HG03066 (cell line): Measurements from ENCODE around the gene USP20.
"Not testable (repeated sequence)": the region's sequence is repeated elsewhere in the genome, so short reads cannot be mapped to it uniquely, and the experiment has no call there.

Experiments used
- ATAC-seq: cut with Tn5 transposase; IDR thresholded peaks from one replicate; pipeline ENCODE4 v1.9.1; 2021; ENCODE audit warnings: low read depth; ENCODE audit not compliant: unreplicated experiment

The USP20 gene

DNA sequence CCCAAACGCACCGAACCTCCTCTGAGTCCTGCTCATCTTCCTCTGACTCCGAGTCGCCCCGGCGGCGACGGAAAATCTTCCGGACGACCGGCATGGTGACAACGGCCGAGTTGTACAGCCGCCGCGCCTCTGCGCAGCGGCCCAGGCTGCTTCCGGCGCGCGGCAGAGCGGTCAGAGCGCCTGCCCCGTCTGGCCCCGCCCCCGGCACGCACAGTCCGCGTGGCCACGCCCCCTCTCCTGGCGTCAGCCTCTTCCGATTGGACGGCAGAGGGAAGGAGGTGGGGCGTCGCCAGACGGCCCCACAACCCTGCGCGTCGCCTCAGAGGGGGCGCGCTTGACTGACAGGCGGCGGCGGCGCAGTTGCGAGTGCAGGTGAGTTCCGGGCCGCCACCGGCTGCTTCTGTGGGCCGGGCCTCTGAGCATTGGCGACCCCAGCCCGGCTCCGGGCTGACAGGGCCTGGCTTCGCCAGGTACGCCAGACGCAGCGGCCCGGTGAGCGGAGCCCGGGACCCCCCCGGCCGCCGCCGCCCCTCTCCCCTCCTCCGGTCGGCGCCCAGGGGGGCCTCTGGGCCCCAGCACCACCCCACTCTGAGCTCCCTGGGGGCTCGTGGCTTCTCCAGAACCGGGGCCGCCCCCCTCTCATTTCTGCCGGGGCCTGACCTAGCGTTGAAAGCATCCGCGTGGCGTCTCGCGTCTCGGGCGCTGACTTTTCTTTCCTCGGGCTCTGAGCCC is at the start of gene USP20, which contains the start of gene C9orf78:
TSS of gene USP20 (plus strand) at position 331 of the 732 bp plus-strand sequence. CDS start 17,098 bp downstream, outside the sequence.
TSS of gene C9orf78 (minus strand) at position 148 of the 732 bp plus-strand sequence. CDS start at position 94, 54 bp downstream.
- ATAC-seq = peak; percentile 83

DNA sequence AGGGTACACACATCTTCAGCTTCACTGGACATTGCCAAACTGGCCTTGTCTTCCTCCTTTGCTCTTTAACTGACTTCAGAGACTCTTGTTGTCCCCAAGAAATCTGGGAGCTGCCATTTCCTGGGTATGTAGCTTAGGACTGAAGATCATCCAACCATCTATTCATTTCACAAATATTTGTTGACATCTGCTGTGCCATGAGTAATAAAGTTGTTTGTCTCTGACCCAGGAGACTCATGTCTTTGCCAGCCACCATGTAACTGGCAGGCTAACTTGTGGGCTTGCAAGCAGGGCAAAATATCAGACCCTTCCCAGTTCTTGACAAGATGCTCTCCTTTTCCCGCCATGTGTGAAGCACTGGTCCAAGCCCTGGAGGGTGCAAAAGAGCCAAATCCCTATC is 49.4 kb upstream of the USP20 start:
- ATAC-seq = no peak

DNA sequence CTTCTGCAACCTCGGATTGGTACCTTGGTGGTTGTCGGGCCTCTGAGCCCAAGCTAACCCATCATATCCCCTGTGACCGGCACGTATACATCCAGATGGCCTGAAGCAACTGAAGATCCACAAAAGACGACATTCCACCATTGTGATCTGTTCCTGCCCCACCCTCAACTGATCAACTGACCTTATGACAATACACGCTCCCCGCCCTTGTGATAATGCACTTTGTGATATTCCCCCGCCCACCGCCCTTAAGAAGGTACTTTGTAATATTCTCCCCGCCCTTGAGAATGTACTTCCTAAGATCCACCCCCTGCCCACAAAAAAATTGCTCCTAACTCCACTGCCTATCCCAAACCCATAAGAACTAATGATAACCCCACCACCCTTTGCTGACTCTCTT is 48.8 kb upstream of the USP20 start:
- ATAC-seq = no peak

DNA sequence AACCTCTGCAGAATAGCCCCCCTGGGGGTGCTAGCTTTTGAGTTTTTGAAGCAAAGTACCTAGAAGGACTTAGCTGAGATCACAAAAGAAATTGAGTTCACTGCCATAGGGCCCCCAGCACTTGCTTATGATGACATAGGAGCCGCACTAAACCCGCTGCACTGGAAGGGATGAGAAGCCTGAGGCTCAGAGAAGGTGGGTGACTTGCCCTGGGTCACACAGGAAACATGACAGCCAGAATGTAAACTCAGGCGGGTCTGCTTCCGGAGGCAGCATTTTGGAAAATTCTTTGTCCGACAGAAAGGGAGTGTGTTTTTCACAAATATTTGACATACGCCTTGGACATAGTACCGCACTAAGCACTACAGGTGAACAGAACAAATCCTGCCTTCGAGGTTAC is 40.7 kb upstream of the USP20 start:
- no peak for ATAC-seq

DNA sequence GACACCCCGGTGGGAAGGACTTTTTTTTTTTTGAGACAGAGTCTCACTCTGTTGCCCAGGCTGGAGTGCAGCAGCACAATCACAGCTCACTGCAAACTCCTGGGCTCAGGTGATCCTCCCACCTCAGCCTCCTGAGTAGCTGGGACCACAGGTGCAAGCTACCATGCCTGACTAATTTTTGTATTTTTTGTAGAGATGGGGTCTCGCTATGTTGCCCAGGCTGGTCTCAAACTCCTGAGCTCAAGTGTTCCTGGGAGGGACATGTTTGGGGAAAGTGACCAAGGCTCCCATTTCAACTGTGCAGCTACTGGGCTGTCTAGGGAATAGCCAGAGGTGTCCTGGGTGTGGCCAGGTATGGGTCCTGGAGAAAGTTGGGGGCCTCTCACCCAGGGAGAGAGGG is 39.2 kb upstream of the USP20 start:
- ATAC-seq = not testable (repeated sequence)

DNA sequence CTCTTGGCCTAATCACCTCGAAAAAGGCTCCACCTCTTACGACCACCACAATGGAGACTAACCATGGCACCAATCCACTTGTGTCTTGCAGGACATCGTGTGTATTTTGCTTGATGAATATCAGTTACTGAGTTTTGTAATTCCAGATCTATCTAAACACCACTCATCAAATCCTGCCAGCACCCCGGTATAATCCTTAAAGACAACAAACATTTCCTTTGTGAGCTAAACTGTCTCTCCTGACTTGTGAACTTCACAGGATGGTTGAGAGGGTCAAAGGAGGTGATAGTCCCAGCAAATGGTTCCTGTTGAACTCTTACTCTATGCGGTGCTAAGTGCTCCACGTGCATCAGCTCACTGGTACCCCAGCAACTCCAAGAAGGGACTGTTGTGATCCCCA is 36.3 kb upstream of the USP20 start:
- no peak for ATAC-seq

DNA sequence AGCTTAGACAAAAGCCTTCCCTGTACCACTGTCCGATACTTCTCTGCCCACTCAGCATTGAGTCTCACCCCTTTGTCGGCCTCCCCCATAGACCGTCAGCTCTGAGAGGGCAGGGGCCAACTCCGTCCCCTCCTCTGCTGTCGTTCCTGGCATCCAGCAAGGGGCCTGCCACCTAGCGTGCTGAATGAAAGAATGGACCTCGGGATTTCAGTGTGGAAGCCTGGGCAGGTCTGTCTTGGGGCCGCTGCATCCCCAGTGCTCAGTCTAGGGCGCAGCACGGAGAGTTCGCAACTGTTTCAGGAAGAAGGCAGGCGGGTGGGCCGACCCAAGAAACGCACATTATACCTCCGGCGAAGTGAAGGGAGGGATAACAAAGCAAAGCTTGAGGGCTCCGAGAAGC is 33.8 kb upstream of the USP20 start:
- ATAC-seq = no peak

DNA sequence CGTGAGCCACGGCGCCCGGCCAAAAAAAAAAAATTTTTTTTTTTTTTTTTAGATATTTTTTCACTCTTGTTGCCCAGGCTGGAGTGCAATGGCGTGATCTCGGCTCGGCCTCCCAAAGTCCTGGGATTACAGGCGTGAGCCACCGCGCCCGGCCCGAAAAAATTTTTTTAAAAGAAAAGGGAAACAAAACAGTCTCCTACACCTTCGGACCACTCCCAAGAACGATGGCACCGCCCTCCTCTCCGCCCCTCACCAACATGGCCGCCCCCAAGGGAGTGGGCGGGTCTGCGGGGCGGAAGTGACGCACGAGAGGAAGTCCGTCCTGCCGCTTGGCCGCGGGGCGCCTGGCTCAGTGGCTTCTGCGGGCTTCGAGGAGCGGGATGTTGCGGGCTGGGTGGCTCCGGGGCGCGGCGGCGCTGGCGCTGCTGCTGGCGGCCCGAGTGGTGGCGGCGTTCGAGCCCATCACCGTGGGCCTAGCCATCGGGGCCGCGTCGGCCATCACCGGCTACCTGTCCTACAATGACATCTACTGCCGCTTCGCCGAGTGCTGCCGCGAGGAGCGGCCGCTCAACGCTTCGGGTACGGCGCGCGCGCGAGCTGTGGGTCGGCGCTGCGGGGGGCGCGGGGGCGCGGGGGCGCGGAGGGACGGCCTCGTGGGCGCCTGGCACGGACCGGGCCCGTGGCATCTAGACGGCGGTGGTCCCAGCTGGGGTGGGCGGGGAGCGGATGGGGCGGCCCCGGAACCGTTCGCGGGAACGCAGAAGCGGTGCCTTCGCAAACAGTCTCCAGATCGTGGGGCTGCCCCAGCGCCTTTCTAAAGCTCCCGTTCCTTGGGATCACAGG is 32.2 kb upstream of the USP20 start, which contains the start of gene TOR1B:
TSS of gene TOR1B (plus strand) at position 352 of the 843 bp plus-strand sequence. CDS start at position 381, 29 bp downstream.
- peak; percentile 87 for ATAC-seq

DNA sequence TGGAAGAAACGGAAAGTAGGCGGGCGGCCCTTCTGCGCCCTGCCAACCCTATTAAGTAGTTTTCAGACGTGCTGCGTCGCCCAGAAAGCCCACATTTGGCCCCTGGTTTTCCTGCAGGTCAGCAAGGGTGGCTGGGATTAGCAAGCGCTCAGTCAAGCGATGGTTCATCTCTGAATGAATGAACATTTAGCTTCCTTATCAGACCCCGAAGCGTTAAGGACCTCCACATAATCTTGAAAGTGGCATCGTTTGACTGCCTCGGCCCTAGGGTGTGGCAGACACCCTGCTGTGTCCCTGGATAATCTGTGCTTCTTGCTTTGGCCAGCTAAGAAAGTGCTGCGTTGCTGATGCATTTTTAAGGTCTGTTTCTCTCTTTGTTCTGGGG is 31.6 kb upstream of the USP20 start:
- ATAC-seq = no peak

DNA sequence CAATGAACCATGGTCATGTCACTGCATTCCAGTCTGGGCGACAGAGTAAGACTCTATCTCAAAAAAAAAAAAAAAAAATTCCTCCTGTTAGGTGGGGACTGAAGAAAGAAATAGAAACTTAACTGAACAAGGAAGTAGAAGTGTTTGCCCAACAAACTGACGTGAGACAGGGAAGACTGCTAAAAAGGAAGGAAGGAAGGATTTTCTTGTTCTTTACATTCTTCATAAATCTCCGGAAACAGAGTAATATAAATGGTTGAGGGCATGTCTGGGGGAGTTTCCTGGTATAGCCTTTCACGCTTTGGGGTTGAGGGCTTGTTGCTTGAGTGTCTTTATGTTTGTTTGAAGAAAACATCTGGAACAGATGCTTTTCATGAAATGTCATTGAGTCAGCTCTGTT is 29.2 kb upstream of the USP20 start:
- no peak for ATAC-seq

DNA sequence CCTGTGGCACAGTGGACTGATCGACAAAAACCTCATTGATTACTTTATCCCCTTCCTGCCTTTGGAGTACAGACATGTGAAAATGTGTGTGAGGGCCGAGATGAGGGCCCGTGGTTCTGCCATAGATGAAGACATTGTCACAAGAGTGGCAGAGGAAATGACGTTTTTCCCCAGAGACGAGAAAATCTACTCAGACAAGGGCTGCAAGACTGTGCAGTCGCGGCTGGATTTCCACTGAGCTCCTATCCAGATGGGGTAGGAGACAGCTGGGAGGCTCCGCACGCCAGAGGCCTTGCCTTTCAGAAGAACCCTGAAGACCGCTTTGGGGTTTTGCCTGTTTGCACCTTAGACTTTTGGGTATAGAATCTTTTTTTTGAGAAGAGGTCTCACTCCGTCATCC is 25.9 kb upstream of the USP20 start:
- no peak for ATAC-seq

DNA sequence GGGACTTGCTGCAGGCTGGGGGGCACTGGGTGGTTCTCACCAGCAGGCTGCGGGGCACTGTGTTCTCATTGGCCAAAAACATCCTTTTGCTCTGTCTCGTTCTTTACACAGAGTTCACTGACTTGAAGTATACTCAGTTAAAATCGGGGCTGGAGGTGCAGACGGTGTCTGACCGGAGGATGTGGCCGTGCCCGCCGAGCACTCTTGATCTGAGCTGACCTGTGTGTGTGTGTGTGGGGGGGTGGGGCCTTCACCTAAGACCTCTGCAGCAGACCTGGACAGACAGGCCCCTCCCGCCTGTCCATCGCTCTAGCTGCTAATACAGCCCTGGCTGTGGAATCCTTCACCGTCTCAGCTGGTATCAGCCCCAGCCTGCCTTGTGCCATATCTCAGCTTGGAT is 25.1 kb upstream of the USP20 start:
- ATAC-seq = no peak

DNA sequence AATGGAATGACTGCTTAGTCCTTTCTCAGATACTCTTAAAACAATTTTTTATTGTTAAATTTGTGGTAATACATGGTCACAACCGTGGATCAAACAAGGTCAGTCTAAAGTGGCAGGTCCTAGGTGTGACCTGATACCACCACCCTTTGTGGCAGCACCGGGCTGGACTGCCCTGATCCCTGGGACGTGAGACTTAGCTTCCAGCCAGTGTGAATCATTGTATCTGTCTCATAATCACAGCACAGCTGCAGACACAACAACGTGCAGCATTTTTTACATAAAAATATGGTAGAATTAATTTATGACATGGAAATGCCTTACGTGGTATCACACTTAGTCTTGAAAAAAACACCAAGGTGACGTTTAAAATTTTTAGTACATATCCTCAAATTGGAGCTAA is 24.5 kb upstream of the USP20 start:
- ATAC-seq = no peak

DNA sequence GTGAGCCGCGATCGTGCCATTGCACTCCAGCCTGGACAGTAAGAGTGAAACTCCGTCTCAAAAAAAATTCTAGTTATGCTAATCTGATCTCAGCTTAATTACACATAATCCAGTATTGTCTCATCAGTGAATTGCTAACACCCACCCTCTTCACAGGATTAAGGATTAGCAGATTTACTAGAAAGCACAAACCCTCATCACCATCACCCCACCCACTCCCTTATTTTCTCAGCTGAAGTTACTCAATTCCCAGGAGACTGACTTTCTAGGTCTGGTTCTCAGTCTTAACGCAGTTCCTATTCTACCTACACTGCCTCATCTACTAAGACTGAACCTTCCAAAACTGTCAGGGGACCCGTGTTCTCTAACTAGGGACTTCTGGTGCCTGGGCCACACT is 23.3 kb upstream of the USP20 start:
- no peak for ATAC-seq

DNA sequence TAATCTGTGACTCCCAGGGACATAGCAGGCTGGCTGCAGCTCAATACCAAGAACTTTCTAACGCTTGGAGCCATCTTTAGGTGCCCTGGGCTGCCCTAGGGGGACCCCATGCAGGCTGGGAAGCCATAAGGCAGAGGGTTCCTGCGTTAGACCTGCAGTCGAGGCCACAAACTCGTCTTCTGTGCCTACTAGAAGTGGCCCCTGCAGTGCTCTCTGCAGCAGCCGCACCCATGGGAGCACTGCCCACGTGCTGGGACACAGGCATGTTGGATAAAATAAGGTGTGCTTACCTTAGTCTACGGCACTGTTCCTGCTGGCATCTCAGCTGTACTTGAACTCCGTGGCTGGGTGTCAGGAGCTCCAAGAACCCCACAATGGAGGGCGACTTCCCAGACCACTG is 22.9 kb upstream of the USP20 start:
- no peak for ATAC-seq

DNA sequence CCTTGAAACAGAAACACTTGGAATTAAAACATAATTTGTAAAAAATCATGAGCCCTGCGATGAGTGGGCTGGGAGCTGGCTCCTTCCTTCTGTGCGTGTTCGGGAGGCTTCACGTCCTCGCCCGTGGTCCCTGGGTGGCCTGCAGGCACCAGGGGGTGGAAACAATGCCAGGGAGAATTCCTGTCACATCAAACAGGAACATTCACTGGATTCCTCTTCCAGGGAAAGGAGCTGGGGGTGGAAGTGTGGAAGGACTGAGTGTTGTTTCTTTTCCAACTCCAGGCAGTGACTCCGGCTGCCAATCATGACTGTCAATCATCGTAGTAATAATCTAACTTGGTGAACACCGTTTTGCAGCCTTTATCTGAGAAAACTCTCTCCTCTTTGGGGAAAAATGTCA is 21.6 kb upstream of the USP20 start:
- ATAC-seq = no peak

DNA sequence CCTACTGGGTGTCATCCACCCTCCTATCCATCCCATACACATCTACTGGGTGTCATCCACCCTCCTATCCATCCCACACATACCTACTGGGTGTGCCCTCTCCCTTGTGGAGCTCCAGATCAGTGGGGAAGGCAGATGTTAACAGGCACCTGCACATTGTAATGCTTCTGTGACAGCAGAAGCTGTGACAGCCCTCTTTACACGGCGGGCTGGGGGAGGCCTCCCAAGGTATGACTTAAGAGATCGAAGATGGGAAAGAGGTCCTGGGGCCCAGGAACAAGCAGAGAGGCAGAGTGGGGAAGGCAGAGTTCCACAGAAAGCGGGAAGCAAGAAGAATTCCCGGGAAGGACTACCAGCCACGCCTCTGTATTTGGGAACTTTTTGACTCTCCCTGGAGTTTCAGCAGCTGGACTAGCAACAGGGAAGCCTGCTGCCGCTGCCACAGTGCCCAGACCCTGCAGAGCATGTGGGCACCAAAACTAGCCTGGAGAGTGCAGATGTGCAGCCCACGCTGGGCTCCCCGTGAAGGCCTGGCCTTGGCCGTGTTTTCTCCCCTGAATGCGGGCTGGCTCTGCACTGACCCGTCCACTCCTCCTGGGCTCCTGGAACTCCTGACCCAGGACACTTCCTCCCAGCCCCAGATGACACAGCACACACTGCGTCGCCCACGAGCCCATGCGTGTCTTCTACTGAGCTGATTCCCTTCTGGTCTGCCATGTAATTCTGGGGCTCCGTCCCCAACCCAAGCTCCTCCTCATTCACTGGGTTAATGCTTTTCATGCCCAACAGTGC is 20.6 kb upstream of the USP20 start:
- ATAC-seq = no peak

DNA sequence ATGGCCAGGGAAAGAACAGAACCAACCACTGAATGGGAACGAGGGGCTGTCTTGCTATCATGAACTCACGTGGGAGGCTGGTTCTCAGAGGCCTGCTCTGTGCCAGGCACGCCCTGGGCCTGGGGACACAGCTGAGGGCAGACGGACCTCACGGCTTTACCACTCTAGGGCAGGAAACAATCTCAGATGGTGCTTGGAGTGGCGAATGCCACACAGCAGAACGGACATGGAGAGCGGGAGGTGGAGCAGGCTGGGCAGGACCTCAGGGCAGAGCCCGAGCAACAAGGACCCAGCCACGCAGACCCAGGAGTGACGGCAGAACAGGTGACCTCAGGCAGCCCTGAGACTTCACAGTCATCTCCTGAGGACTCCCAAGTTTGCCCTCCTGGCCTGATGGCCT is 20.0 kb upstream of the USP20 start:
- no peak for ATAC-seq

DNA sequence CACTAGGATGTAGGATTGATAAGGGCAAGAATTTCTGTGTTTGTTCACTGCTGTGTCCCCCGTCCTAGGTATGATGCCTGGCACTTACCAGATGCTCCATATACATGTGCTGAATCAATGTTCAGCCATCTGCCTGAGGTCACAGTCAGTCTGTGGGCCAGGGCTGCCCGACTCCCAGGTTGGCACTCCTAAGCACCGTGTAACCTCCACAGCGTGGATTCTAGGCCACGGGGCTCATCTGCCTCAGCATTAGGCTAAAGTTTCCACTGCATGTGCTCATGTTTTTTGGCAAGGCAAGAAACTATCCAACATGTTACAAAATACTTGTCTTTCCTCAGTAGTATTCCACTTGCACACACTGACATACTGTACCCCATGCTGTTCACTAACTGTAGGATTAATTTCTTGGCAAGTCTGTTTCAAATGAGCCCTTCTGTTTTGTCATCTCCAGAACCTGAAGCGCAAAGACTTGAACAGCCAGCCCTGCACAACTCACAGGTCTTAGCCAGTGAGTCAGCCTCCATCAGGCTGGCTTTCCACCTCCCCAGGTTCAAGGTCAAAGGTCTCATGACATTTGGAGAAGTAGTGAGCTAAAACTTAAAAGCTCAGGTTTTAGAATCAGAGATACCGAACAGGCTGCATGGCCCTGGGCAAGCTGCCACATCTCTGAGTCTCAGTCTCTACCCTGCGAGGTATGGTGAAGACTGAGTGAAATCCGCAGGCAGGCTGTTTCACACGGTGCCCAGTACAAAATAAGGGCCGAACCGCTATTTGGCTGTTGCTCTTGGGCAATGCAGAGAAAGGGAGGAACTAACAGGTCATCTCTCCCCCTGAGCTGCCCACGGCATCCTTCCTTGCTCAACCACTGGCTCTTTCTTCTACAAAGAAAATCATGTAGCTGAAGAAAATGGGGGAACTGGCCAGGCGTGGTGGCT is 18.5 kb upstream of the USP20 start:
- no peak for ATAC-seq
